H9 (cell line): ENCODE measurements around the gene HIRA. TPM values are rescaled to one million over a fixed set of nuclear protein-coding genes. Genes with fewer than 3 reads are reported as not detected.

Source experiments
- DNase-seq: peaks from one replicate; pipeline ENCODE4 v3.0.0-alpha.2; 2017
- H2AFZ ChIP-seq: one replicate; pipeline ENCODE4 v1.6.1; 2013; ENCODE audit warnings: mild to moderate bottlenecking, low read length, control low read depth, moderate library complexity
- H2AK5ac ChIP-seq: 2 replicates; pipeline ENCODE4 v1.6.1; 2013; ENCODE audit warnings: low read length, control low read depth, mixed read lengths; ENCODE audit not compliant: insufficient read length
- H2BK120ac ChIP-seq: one replicate; pipeline ENCODE4 v1.6.1; 2013; ENCODE audit warnings: low read depth, mild to moderate bottlenecking, low read length, control low read depth, inconsistent platforms; ENCODE audit not compliant: poor library complexity, severe bottlenecking
- H2BK12ac ChIP-seq: 2 replicates; pipeline ENCODE4 v1.6.1; 2013; ENCODE audit warnings: low read length, control low read depth, mixed read lengths, low read depth; ENCODE audit not compliant: insufficient read length
- H2BK15ac ChIP-seq: 2 replicates; pipeline ENCODE4 v1.6.1; 2013; ENCODE audit warnings: low read depth, low read length, control low read depth
- H2BK20ac ChIP-seq: one replicate; pipeline ENCODE4 v1.6.1; 2013; ENCODE audit warnings: low read depth, mild to moderate bottlenecking, low read length, control low read depth, inconsistent platforms; ENCODE audit not compliant: poor library complexity, severe bottlenecking
- H2BK5ac ChIP-seq: 2 replicates; pipeline ENCODE4 v1.6.1; 2013; ENCODE audit warnings: low read length, control low read depth, mixed read lengths; ENCODE audit not compliant: insufficient read length
- H3K14ac ChIP-seq: 2 replicates; pipeline ENCODE4 v1.6.1; 2013; ENCODE audit warnings: low read length, control low read depth; ENCODE audit not compliant: insufficient read depth
- H3K18ac ChIP-seq: 2 replicates; pipeline ENCODE4 v1.6.1; 2013; ENCODE audit warnings: low read depth, mild to moderate bottlenecking, mixed read lengths, low read length, control low read depth; ENCODE audit not compliant: insufficient read length
- H3K23ac ChIP-seq: 2 replicates; pipeline ENCODE4 v1.6.1; 2013; ENCODE audit warnings: low read length, control low read depth, mixed read lengths, low read depth; ENCODE audit not compliant: insufficient read length
- H3K23me2 ChIP-seq: 2 replicates; pipeline ENCODE4 v1.6.1; 2013; ENCODE audit warnings: low read depth, mild to moderate bottlenecking, mixed read lengths, low read length, control low read depth; ENCODE audit not compliant: insufficient read length, poor library complexity, severe bottlenecking
- H3K27ac ChIP-seq: 2 replicates; pipeline ENCODE4 v1.5.1; 2013; ENCODE audit warnings: low read length, control low read depth, mixed read lengths, low read depth; ENCODE audit not compliant: insufficient read length
- H3K27me3 ChIP-seq: 2 replicates; pipeline ENCODE4 v1.6.1; 2013; ENCODE audit warnings: low read length, control low read depth, inconsistent platforms; ENCODE audit not compliant: insufficient read depth
- H3K4ac ChIP-seq: 2 replicates; pipeline ENCODE4 v1.6.1; 2013; ENCODE audit warnings: low read depth, mild to moderate bottlenecking, control low read depth, inconsistent platforms, low read length, moderate library complexity
- H3K4me1 ChIP-seq: 2 replicates; pipeline ENCODE4 v1.6.1; 2013; ENCODE audit warnings: low read length, control low read depth, inconsistent platforms; ENCODE audit not compliant: insufficient read depth
- H3K4me2 ChIP-seq: 2 replicates; pipeline ENCODE4 v1.6.1; 2013; ENCODE audit warnings: low read length, control low read depth, mixed read lengths; ENCODE audit not compliant: insufficient read length, insufficient read depth
- H3K56ac ChIP-seq: 2 replicates; pipeline ENCODE4 v1.6.1; 2013; ENCODE audit warnings: low read depth, mild to moderate bottlenecking, mixed read lengths, low read length, control low read depth; ENCODE audit not compliant: insufficient read length
- H3K79me1 ChIP-seq: 2 replicates; pipeline ENCODE4 v1.6.1; 2013; ENCODE audit warnings: low read depth, mild to moderate bottlenecking, moderate library complexity, low read length, control low read depth, inconsistent platforms; ENCODE audit not compliant: insufficient read depth, poor library complexity, severe bottlenecking
- H3K79me2 ChIP-seq: 2 replicates; pipeline ENCODE4 v1.6.1; 2013; ENCODE audit warnings: low read length, control low read depth, inconsistent platforms; ENCODE audit not compliant: insufficient read depth
- H3K9ac ChIP-seq: 2 replicates; pipeline ENCODE4 v1.6.1; 2013; ENCODE audit warnings: low read length, control low read depth, mixed read lengths; ENCODE audit not compliant: insufficient read length; ENCODE audit errors: extremely low read depth
- H3K9me3 ChIP-seq: one replicate; pipeline ENCODE4 v1.6.1; 2013; ENCODE audit warnings: low read depth, low read length, inconsistent platforms; ENCODE audit not compliant: control insufficient read depth
- H3T11ph ChIP-seq: one replicate; pipeline ENCODE4 v1.6.1; 2013; ENCODE audit warnings: mild to moderate bottlenecking, low read length, control low read depth, inconsistent platforms
- H4K20me1 ChIP-seq: one replicate; pipeline ENCODE4 v1.6.1; 2013; ENCODE audit not compliant: control insufficient read depth, insufficient read length, insufficient read depth
- H4K5ac ChIP-seq: 2 replicates; pipeline ENCODE4 v1.6.1; 2013; ENCODE audit warnings: low read depth, mild to moderate bottlenecking, mixed read lengths, low read length, control low read depth; ENCODE audit not compliant: insufficient read length
- H4K8ac ChIP-seq: replicated peaks from 2 replicates; pipeline ENCODE4 v1.6.1; 2013; ENCODE audit warnings: low read length, control low read depth, mixed read lengths, low read depth; ENCODE audit not compliant: insufficient read length
- H4K91ac ChIP-seq: 2 replicates; pipeline ENCODE4 v1.6.1; 2013; ENCODE audit warnings: low read depth, mild to moderate bottlenecking, moderate library complexity, mixed read lengths, low read length, control low read depth; ENCODE audit not compliant: insufficient read length
- H3K27ac Mint-ChIP-seq, 3 experiments: 2 replicates in 2 of 3; 3 replicates in 1 of 3; pipeline ENCODE4 v1.8.0; 2020 to 2021; ENCODE audit warnings: mixed read lengths in 3 of 3, mild to moderate bottlenecking in 1 of 3, moderate library complexity in 1 of 3
- H3K27me3 Mint-ChIP-seq: 2 replicates; pipeline ENCODE4 v1.8.0; 2021; ENCODE audit warnings: low read depth, mild to moderate bottlenecking, moderate library complexity, mixed read lengths
- H3K36me3 Mint-ChIP-seq, 3 experiments: 2 replicates in 2 of 3; 3 replicates in 1 of 3; pipeline ENCODE4 v1.8.0; 2020 to 2021; ENCODE audit warnings: low read depth in 3 of 3, mixed read lengths in 3 of 3; ENCODE audit not compliant: insufficient read depth in 1 of 3
- H3K4me1 Mint-ChIP-seq, 2 experiments: 2 replicates each; pipeline ENCODE4 v1.8.0; 2020; ENCODE audit warnings: mixed read lengths in 2 of 2
- H3K4me3 Mint-ChIP-seq, 2 experiments: 2 replicates in 1 of 2; 3 replicates in 1 of 2; pipeline ENCODE4 v1.8.0; 2020 to 2021; ENCODE audit warnings: mild to moderate bottlenecking in 2 of 2, mixed read lengths in 2 of 2, moderate library complexity in 1 of 2
- H3K9me3 Mint-ChIP-seq, 2 experiments: 2 replicates in 1 of 2; 3 replicates in 1 of 2; pipeline ENCODE4 v1.8.0; 2020; ENCODE audit warnings: mild to moderate bottlenecking in 2 of 2, mixed read lengths in 2 of 2, moderate library complexity in 1 of 2
- CTCF ChIP-seq: fragments of 200-600 bp; sonication (generic); conservative IDR thresholded peaks from 3 replicates; pipeline ENCODE4 v1.8.0; 2021; ENCODE audit warnings: antibody characterized with exemption, mild to moderate bottlenecking
- WGBS: extraction: QIAGEN DNeasy Blood & Tissue Kit; methylation state at CpG from one replicate; pipeline ENCODE4 v1.1.7; 2013; ENCODE audit warnings: missing lambda C conversion rate, low lambda C conversion rate, mixed read lengths; ENCODE audit not compliant: insufficient read length; ENCODE audit errors: extremely low coverage; 5-methylcytosine and 5-hydroxymethylcytosine counted together
- total RNA-seq: library from RNA; stranded (reverse); gene quantifications from 2 replicates; pipeline ENCODE4 v1.2.1, GENCODE V29; 2021

HIRA gene
- total RNA-seq, 1 experiment from 2014 or later = 51.9 TPM

GRCh38 chr22:19377565-19378343, 53.8 kb downstream of the HIRA start:
- no peak overlapping the region for H3K9ac ChIP-seq
- H3K9me3 Mint-ChIP-seq = no peaks in the 10 kb centered on the region
- H3K36me3 Mint-ChIP-seq = peaks cover 20 to 75% (median 60%) of the 10 kb centered on the region in 3 experiments; a peak in 6 of 7 replicates
- no CpG with 5 or more reads among the region's 10 CpGs for WGBS
- no peak overlapping the region for H3K18ac ChIP-seq
- H3K27me3 Mint-ChIP-seq = no peaks in the 10 kb centered on the region
- TF ChIP-seq CTCF = no peak
- H3K4me1 Mint-ChIP-seq = no peaks in the 10 kb centered on the region
- no peak overlapping the region for H2AFZ ChIP-seq
- H2BK5ac ChIP-seq = no peak overlapping the region
- no peak overlapping the region for H2BK12ac ChIP-seq
- H3K23me2 ChIP-seq = no peaks in the 10 kb centered on the region
- no peaks in the 10 kb centered on the region for H3K79me1 ChIP-seq
- H3K27me3 ChIP-seq = no peaks in the 10 kb centered on the region
- no peak overlapping the region for H3K4me2 ChIP-seq
- no peak overlapping the region for H3K56ac ChIP-seq
- H2AK5ac ChIP-seq = no peak overlapping the region
- H3K4ac ChIP-seq = no peak overlapping the region
- H3T11ph ChIP-seq = no peak overlapping the region
- H3K4me1 ChIP-seq = no peaks in the 10 kb centered on the region
- no peaks in the 10 kb centered on the region for H4K20me1 ChIP-seq
- H3K27ac Mint-ChIP-seq = no peak overlapping the region
- no peak overlapping the region for H3K4me3 Mint-ChIP-seq
- H3K9me3 ChIP-seq = no peaks in the 10 kb centered on the region
- no peak overlapping the region for H2BK15ac ChIP-seq
- no peak overlapping the region for H3K14ac ChIP-seq
- no peak overlapping the region for H2BK20ac ChIP-seq
- no peak overlapping the region for H3K27ac ChIP-seq
- H3K79me2 ChIP-seq = no peaks in the 10 kb centered on the region
- no peak overlapping the region for H4K5ac ChIP-seq
- DNase-seq = no peak
- H4K91ac ChIP-seq = no peak overlapping the region
- no peak overlapping the region for H4K8ac ChIP-seq
- H3K23ac ChIP-seq = no peak overlapping the region
- H2BK120ac ChIP-seq = no peak overlapping the region
